Sigmoid colon (tissue), 7 donors: ENCODE data around the gene PRRG1. TPM values are rescaled to one million over a fixed set of nuclear protein-coding genes. Genes with fewer than 3 reads are reported as not detected.
A peak's percentile ranks its signal among the peaks of the same experiment; 100 is the strongest.
"Not testable (repeated sequence)": the region's sequence is repeated elsewhere in the genome, so short reads cannot be mapped to it uniquely, and the experiment has no call there.

Experiments
- DNase-seq: peaks from one replicate; pipeline ENCODE4 v3.0.0-alpha.2; 2019
- H3K27ac ChIP-seq, 4 donors: fragments of 200-600 bp; sonication (generic); one replicate each; pipeline ENCODE4 v1.5.1; 2016 to 2019; ENCODE audit warnings: mild to moderate bottlenecking in 1 of 4
- H3K27me3 ChIP-seq, 3 donors: fragments of 200-600 bp; sonication (generic); one replicate each; pipeline ENCODE4 v1.5.1; 2019; ENCODE audit warnings: mild to moderate bottlenecking in 1 of 3
- H3K36me3 ChIP-seq, 4 donors: fragments of 200-600 bp; sonication (generic); one replicate each; pipeline ENCODE4 v1.5.1; 2016 to 2019
- H3K4me1 ChIP-seq, 4 donors: fragments of 200-600 bp; sonication (generic); one replicate each; pipeline ENCODE4 v1.5.1; 2017 to 2019
- H3K4me3 ChIP-seq, 4 donors: fragments of 200-600 bp; sonication (generic); one replicate each; pipeline ENCODE4 v1.5.1; 2017 to 2019; ENCODE audit warnings: mild to moderate bottlenecking in 2 of 4, moderate library complexity in 1 of 4
- H3K9me3 ChIP-seq, 4 donors: fragments of 200-600 bp in 3 of 4; sonication (generic) in 3 of 4; one replicate each; pipeline versions ENCODE4 v1.5.1 to v1.6.1; 2013 to 2019
- EP300 ChIP-seq, 4 donors: sonication (generic); formaldehyde crosslinking; IDR thresholded peaks; one replicate each; pipeline ENCODE4 v1.6.1; 2017; ENCODE audit warnings: antibody characterized with exemption in 4 of 4
- POLR2A ChIP-seq, 2 donors: fragments of 450-650 bp; IDR thresholded peaks; one replicate each; pipeline ENCODE4 v1.6.1; 2016; ENCODE audit warnings: antibody characterized with exemption in 2 of 2, mild to moderate bottlenecking in 2 of 2, moderate library complexity in 2 of 2
- POLR2AphosphoS5 ChIP-seq, 4 donors: sonication (generic); formaldehyde crosslinking; IDR thresholded peaks; one replicate each; pipeline ENCODE4 v1.6.1; 2017; ENCODE audit warnings: antibody characterized with exemption in 4 of 4
- WGBS, 2 donors: extraction: QIAGEN DNeasy Blood & Tissue Kit; methylation state at CpG; one replicate each; pipeline ENCODE4 v1.1.7; 2013; 5-methylcytosine and 5-hydroxymethylcytosine counted together
- intact Hi-C: fragments of 100-400 bp; cut with DNase I; formaldehyde crosslinking; loops from one replicate; pipeline ENCODE4 v1.15.1; 2023
- polyA plus RNA-seq, 3 donors: library from polyadenylated mRNA; stranded (reverse); fragments of 200-250 nt; gene quantifications; one replicate each; pipeline ENCODE4 v1.2.3, GENCODE V29; 2013
- total RNA-seq, 4 donors: library from RNA; depleted of rRNA; stranded (reverse); fragments of >200 nt; gene quantifications; one replicate each; pipeline ENCODE4 v1.1.0, GENCODE V29; 2016
- TF ChIP-seq, protein P1 (sequence below), 4 experiments: fragments of 450-650 bp in 3 of 4; fragments of 200-600 bp in 1 of 4; IDR thresholded peaks; one replicate each; pipeline ENCODE4 v1.5.1; 2016 to 2019; ENCODE audit warnings: antibody characterized with exemption in 4 of 4, mild to moderate bottlenecking in 3 of 4, moderate library complexity in 2 of 4
- donor health status: healthy with polysubstance abuse.
- donor health status: Bipolar disorder and iron deficiency.
- donor health status: healthy.

The PRRG1 gene
- 1 to 10 TPM; 4.2 to 8.3 (median 5.5) TPM for total RNA-seq
- polyA plus RNA-seq = 1 to 10 TPM; 1.2 to 3.4 (median 1.8) TPM

DNA sequence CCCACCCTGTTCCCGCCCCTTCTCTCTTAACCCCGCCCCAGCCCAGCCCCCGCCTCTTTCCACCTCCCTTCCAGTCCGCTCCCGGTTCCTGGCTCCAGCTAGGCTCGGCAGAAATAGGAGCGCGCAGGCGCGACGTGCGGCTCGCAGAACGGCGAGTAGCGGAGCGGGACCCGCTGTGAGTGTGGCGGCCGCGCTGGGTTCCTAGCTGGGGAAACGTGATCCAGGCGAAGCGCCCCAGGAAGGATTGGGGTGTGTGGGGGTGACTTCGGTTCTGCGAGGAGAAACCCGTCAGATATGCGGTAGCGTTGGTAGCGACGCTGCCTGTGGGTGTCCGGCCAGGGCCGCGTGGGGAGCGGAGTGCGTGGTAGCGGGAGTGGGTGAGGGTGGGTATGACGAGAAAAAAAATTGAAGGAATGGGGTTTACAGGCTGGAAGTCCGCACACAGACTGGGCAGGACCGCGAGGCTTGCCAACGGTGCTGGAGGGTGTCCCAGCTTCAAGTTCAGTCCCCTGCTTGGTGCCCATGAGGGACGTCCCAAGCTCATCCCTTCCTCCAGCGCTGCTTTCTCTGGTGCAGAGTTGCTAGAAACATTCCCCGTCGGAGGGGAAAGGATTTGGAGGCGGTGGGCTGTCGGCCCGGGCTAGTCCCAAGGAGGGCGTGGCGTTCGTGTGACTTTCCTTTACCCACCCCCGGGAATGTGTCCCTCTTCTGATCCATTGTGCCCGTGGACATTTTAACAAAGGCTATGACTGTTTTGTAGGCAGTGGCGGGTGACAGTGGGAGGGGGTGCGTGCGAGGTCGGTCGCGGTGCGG is at the start of gene PRRG1:
TSS of gene PRRG1 (plus strand) at position 144 of the 813 bp plus-strand sequence. CDS start 56,886 bp downstream, outside the sequence.
- intact Hi-C loops = no loop called here
- Histone ChIP-seq H3K27me3 (no peaks in the 10 kb centered on the region), H3K36me3 (no peaks in the 10 kb centered on the region), H3K9me3 (no peaks in the 10 kb centered on the region), H3K4me1 (peaks cover 0 to 6% (median 0%) of the 10 kb centered on the region in 4 donors), H3K4me3 (peak within 1 kb of the TSS; percentile 58 to 64 (median 62)), H3K27ac (peak within 1 kb of the TSS; percentile 71 to 83 (median 77))
- DNase-seq = peak; percentile 87
- TF ChIP-seq EP300 (IDR thresholded peaks at IDR 0.05) (no peak), POLR2AphosphoS5 (IDR thresholded peaks at IDR 0.05) (peak; percentile 76 to 87 (median 79)), POLR2A (IDR thresholded peaks at IDR 0.05) (peak; percentile 22 to 52)
- TF ChIP-seq, protein P1, sequence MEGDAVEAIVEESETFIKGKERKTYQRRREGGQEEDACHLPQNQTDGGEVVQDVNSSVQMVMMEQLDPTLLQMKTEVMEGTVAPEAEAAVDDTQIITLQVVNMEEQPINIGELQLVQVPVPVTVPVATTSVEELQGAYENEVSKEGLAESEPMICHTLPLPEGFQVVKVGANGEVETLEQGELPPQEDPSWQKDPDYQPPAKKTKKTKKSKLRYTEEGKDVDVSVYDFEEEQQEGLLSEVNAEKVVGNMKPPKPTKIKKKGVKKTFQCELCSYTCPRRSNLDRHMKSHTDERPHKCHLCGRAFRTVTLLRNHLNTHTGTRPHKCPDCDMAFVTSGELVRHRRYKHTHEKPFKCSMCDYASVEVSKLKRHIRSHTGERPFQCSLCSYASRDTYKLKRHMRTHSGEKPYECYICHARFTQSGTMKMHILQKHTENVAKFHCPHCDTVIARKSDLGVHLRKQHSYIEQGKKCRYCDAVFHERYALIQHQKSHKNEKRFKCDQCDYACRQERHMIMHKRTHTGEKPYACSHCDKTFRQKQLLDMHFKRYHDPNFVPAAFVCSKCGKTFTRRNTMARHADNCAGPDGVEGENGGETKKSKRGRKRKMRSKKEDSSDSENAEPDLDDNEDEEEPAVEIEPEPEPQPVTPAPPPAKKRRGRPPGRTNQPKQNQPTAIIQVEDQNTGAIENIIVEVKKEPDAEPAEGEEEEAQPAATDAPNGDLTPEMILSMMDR (IDR thresholded peaks at IDR 0.05) = no peak
- 2% methylated on average over 61 of the region's 61 CpGs for WGBS, 2 donors

DNA sequence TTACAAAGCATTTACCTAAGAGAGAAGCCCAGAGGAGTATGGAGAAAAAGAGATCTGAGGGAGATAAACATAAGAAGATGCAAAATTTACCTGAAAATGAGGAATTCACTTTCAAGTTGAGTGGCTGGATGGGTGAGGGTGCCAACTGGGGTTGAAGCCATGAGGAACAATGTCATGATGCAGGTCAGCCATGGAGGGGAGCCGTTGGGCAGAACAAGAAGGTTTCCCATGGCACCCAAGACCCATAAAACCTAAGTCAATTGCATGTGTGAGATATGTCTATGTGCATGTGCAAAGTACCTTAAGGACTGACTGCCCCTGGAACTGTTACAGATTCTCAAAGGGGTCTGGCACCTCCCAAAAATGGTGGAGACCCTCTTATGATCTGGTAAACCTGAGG is 46.6 kb upstream of the PRRG1 start:
- no peak for DNase-seq

DNA sequence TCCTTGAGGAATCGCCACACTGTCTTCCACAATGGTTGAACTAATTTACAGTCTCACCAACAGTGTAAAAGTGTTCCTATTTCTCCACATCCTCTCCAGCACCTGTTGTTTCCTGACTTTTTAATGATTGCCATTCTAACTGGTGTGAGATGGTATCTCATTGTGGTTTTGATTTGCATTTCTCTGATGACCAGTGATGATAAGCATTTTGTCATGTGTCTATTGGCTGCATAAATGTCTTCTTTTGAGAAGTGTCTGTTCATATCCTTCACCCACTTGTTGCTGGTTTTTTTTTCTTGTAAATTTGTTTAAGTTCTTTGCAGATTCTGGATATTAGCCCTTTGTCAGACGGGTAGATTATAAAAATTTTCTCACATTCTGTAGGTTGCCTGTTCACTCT is 43.9 kb upstream of the PRRG1 start:
- H3K4me3 ChIP-seq, H3K36me3 ChIP-seq, H3K27ac ChIP-seq, DNase-seq, intact Hi-C loops, H3K4me1 ChIP-seq, H3K9me3 ChIP-seq, H3K27me3 ChIP-seq: not testable (repeated sequence)
- WGBS, 2 donors = 94 to 98% methylated on average over 2 of the region's 2 CpGs

More for the DNA sequence above, 46.6 kb upstream of the PRRG1 start:
- 0 to 48% methylated on average over 1 of the region's 1 CpG for WGBS, 2 donors
- intact Hi-C loops = no loop called here
- H3K4me1 ChIP-seq = no peaks in the 10 kb centered on the region
- H3K36me3 ChIP-seq = no peaks in the 10 kb centered on the region
- no peak overlapping the region for H3K4me3 ChIP-seq
- H3K9me3 ChIP-seq = no peaks in the 10 kb centered on the region
- no peak overlapping the region for H3K27ac ChIP-seq
- no peaks in the 10 kb centered on the region for H3K27me3 ChIP-seq
- TF ChIP-seq, protein P1 (IDR thresholded peaks at IDR 0.05) = no peak
- no peak for TF ChIP-seq POLR2AphosphoS5 (IDR thresholded peaks at IDR 0.05)
- TF ChIP-seq EP300 (IDR thresholded peaks at IDR 0.05) = no peak
- no peak for TF ChIP-seq POLR2A (IDR thresholded peaks at IDR 0.05)

DNA sequence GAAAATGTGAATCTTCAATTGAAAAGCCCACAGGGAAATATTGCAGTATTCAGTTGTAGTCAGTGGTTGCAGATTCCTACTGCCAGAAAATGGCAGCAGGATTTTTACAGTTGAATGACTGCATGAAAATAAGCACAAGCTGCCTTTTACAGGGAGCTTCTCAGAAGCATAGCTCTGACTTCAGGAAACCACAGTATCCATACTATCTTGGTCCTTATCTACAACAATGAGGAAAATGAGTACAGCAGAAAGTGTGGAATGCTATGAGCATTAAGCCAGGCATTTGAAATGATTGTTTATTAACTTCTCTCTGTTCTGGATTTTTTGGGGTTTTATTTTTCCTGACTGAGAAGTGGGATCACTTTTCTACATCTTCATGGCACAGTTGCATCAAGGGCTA is 34.6 kb upstream of the PRRG1 start:
- TF ChIP-seq POLR2A (IDR thresholded peaks at IDR 0.05) (no peak), EP300 (IDR thresholded peaks at IDR 0.05) (no peak), POLR2AphosphoS5 (IDR thresholded peaks at IDR 0.05) (no peak)
- TF ChIP-seq, protein P1 (IDR thresholded peaks at IDR 0.05) = no peak
- no peaks in the 10 kb centered on the region for H3K27me3 ChIP-seq
- H3K27ac ChIP-seq = no peak overlapping the region
- H3K9me3 ChIP-seq = no peaks in the 10 kb centered on the region
- DNase-seq = no peak
- no peaks in the 10 kb centered on the region for H3K36me3 ChIP-seq
- no peaks in the 10 kb centered on the region for H3K4me1 ChIP-seq
- no peak overlapping the region for H3K4me3 ChIP-seq
- intact Hi-C loops = no loop called here

DNA sequence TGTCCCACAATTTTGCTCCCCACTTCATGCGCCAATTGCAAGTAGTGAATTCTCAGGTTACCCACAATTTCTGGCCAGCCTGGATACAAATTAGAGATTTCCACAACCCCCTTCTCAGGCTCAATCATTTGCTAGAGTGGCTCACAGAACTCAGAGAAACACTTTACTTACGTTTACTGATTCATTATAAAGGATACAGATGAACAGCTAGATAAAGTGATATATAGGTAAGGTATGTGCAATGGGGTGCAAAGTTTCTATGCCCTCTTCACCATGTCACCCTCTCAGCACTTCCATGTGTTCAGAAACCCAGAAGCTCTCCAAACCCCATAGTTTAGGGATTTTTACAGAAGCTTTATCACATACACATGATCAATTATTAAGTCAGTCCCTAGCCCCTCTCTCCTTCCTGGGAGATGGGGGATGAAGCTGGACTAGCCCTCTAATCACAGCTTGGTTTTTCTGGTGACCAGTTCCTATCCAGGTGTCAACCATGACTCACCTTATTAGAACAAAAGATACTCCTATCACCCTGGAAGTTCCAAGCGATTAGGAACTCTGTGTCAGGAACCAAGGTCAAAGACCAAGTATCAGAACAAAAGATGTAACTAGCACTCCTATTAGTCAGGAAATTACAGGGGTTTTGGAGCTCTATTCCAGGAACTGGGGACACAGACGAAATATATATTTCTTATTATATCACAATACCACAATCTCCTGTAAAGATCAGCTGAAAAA is 33.5 kb upstream of the PRRG1 start:
- no peak overlapping the region for H3K27ac ChIP-seq
- intact Hi-C loops = no loop called here
- WGBS, 2 donors = 88 to 92% methylated on average over 4 of the region's 4 CpGs
- no peaks in the 10 kb centered on the region for H3K9me3 ChIP-seq
- H3K27me3 ChIP-seq = no peaks in the 10 kb centered on the region
- no peak for DNase-seq
- no peak overlapping the region for H3K4me3 ChIP-seq
- no peaks in the 10 kb centered on the region for H3K36me3 ChIP-seq
- no peaks in the 10 kb centered on the region for H3K4me1 ChIP-seq
- TF ChIP-seq POLR2A (IDR thresholded peaks at IDR 0.05) (no peak), POLR2AphosphoS5 (IDR thresholded peaks at IDR 0.05) (no peak), EP300 (IDR thresholded peaks at IDR 0.05) (no peak)
- TF ChIP-seq, protein P1 (IDR thresholded peaks at IDR 0.05) = no peak
